ENCODE measurements around the gene CCDC33. TPM values are rescaled to one million over a fixed set of nuclear protein-coding genes. Genes with fewer than 3 reads are reported as not detected.

The CCDC33 gene
- total and polyA plus RNA-seq, 2 experiments from 2014 or later, result 2.6 to 2.8 TPM

GRCh38 chr15:74370471-74370870 lies 134.3 kb downstream of the CCDC33 start:
- Histone ChIP-seq H2AFZ (no peak overlapping the region), H4K20me1 (replicated peaks; ENCODE audit: insufficient read depth) (no peaks in the 10 kb centered on the region), H3K27me3 (ENCODE audit: insufficient read depth) (peaks cover 20% of the 10 kb centered on the region), H3K4me2 (no peak overlapping the region), H3F3A (replicated peaks; ENCODE audit: low read depth) (peaks cover under 1% of the 10 kb centered on the region; the same call in 1 of the 2 replicates), H3K36me3 (ENCODE audit: insufficient read depth) (no peaks in the 10 kb centered on the region), H3K4me1 (ENCODE audit: insufficient read depth) (peaks cover 18% of the 10 kb centered on the region), H3K4me3 (no peak overlapping the region), H3K27ac (ENCODE audit: low read depth) (no peak overlapping the region), H3K79me2 (replicated peaks; ENCODE audit: insufficient read depth) (no peaks in the 10 kb centered on the region), H3K9me2 (ENCODE audit: insufficient read depth) (no peaks in the 10 kb centered on the region)
- Mint-ChIP-seq H3K4me3 (no peak overlapping the region), H3K4me1 (peaks cover 9% of the 10 kb centered on the region), H3K27me3 (ENCODE audit: insufficient read depth, low read depth, poor library complexity) (peaks cover 25% of the 10 kb centered on the region), H3K9me3 (no peaks in the 10 kb centered on the region), H3K27ac (no peak overlapping the region), H3K36me3 (ENCODE audit: low read depth) (no peaks in the 10 kb centered on the region)
- TF ChIP-seq ZNF114 (CRISPR knock-in tag; IDR thresholded peaks at IDR 0.05) (no peak), NANOG (IDR thresholded peaks at IDR 0.05; ENCODE audit: borderline replicate concordance) (no peak), JUNB (IDR thresholded peaks at IDR 0.05; ENCODE audit: unreplicated experiment) (no peak), EZH2phosphoT487 (IDR thresholded peaks at IDR 0.05; ENCODE audit: unreplicated experiment) (no peak), ZNF331 (CRISPR knock-in tag; IDR thresholded peaks at IDR 0.05; ENCODE audit: low read depth) (no peak), POLR2AphosphoS5 (IDR thresholded peaks at IDR 0.05; ENCODE audit: low read depth) (no peak), CREB1 (CRISPR knock-in tag; IDR thresholded peaks at IDR 0.05; ENCODE audit: low read depth) (no peak), EZH2 (IDR thresholded peaks at IDR 0.05; ENCODE audit: low read depth, unreplicated experiment) (no peak), ETS1 (IDR thresholded peaks at IDR 0.05) (no peak), STAT1 (IDR thresholded peaks at IDR 0.05; ENCODE audit: unreplicated experiment) (no peak)
- TF ChIP-seq, protein P1, sequence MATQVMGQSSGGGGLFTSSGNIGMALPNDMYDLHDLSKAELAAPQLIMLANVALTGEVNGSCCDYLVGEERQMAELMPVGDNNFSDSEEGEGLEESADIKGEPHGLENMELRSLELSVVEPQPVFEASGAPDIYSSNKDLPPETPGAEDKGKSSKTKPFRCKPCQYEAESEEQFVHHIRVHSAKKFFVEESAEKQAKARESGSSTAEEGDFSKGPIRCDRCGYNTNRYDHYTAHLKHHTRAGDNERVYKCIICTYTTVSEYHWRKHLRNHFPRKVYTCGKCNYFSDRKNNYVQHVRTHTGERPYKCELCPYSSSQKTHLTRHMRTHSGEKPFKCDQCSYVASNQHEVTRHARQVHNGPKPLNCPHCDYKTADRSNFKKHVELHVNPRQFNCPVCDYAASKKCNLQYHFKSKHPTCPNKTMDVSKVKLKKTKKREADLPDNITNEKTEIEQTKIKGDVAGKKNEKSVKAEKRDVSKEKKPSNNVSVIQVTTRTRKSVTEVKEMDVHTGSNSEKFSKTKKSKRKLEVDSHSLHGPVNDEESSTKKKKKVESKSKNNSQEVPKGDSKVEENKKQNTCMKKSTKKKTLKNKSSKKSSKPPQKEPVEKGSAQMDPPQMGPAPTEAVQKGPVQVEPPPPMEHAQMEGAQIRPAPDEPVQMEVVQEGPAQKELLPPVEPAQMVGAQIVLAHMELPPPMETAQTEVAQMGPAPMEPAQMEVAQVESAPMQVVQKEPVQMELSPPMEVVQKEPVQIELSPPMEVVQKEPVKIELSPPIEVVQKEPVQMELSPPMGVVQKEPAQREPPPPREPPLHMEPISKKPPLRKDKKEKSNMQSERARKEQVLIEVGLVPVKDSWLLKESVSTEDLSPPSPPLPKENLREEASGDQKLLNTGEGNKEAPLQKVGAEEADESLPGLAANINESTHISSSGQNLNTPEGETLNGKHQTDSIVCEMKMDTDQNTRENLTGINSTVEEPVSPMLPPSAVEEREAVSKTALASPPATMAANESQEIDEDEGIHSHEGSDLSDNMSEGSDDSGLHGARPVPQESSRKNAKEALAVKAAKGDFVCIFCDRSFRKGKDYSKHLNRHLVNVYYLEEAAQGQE (IDR thresholded peaks at IDR 0.05; ENCODE audit: unreplicated experiment), result no peak
- TF ChIP-seq, protein P2, sequence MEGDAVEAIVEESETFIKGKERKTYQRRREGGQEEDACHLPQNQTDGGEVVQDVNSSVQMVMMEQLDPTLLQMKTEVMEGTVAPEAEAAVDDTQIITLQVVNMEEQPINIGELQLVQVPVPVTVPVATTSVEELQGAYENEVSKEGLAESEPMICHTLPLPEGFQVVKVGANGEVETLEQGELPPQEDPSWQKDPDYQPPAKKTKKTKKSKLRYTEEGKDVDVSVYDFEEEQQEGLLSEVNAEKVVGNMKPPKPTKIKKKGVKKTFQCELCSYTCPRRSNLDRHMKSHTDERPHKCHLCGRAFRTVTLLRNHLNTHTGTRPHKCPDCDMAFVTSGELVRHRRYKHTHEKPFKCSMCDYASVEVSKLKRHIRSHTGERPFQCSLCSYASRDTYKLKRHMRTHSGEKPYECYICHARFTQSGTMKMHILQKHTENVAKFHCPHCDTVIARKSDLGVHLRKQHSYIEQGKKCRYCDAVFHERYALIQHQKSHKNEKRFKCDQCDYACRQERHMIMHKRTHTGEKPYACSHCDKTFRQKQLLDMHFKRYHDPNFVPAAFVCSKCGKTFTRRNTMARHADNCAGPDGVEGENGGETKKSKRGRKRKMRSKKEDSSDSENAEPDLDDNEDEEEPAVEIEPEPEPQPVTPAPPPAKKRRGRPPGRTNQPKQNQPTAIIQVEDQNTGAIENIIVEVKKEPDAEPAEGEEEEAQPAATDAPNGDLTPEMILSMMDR (conservative IDR thresholded peaks at IDR 0.05; ENCODE audit: low read depth in 2 of 2), result no peak
- TF ChIP-seq, protein P3, sequence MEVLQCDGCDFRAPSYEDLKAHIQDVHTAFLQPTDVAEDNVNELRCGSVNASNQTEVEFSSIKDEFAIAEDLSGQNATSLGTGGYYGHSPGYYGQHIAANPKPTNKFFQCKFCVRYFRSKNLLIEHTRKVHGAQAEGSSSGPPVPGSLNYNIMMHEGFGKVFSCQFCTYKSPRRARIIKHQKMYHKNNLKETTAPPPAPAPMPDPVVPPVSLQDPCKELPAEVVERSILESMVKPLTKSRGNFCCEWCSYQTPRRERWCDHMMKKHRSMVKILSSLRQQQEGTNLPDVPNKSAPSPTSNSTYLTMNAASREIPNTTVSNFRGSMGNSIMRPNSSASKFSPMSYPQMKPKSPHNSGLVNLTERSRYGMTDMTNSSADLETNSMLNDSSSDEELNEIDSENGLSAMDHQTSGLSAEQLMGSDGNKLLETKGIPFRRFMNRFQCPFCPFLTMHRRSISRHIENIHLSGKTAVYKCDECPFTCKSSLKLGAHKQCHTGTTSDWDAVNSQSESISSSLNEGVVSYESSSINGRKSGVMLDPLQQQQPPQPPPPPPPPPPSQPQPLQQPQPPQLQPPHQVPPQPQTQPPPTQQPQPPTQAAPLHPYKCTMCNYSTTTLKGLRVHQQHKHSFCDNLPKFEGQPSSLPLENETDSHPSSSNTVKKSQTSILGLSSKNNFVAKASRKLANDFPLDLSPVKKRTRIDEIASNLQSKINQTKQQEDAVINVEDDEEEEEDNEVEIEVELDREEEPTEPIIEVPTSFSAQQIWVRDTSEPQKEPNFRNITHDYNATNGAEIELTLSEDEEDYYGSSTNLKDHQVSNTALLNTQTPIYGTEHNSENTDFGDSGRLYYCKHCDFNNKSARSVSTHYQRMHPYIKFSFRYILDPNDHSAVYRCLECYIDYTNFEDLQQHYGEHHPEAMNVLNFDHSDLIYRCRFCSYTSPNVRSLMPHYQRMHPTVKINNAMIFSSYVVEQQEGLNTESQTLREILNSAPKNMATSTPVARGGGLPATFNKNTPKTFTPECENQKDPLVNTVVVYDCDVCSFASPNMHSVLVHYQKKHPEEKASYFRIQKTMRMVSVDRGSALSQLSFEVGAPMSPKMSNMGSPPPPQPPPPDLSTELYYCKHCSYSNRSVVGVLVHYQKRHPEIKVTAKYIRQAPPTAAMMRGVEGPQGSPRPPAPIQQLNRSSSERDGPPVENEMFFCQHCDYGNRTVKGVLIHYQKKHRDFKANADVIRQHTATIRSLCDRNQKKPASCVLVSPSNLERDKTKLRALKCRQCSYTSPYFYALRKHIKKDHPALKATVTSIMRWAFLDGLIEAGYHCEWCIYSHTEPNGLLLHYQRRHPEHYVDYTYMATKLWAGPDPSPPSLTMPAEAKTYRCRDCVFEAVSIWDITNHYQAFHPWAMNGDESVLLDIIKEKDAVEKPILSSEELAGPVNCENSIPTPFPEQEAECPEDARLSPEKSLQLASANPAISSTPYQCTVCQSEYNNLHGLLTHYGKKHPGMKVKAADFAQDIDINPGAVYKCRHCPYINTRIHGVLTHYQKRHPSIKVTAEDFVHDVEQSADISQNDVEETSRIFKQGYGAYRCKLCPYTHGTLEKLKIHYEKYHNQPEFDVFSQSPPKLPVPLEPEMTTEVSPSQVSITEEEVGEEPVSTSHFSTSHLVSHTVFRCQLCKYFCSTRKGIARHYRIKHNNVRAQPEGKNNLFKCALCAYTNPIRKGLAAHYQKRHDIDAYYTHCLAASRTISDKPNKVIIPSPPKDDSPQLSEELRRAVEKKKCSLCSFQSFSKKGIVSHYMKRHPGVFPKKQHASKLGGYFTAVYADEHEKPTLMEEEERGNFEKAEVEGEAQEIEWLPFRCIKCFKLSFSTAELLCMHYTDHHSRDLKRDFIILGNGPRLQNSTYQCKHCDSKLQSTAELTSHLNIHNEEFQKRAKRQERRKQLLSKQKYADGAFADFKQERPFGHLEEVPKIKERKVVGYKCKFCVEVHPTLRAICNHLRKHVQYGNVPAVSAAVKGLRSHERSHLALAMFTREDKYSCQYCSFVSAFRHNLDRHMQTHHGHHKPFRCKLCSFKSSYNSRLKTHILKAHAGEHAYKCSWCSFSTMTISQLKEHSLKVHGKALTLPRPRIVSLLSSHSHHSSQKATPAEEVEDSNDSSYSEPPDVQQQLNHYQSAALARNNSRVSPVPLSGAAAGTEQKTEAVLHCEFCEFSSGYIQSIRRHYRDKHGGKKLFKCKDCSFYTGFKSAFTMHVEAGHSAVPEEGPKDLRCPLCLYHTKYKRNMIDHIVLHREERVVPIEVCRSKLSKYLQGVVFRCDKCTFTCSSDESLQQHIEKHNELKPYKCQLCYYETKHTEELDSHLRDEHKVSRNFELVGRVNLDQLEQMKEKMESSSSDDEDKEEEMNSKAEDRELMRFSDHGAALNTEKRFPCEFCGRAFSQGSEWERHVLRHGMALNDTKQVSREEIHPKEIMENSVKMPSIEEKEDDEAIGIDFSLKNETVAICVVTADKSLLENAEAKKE (CRISPR knock-in tag; IDR thresholded peaks at IDR 0.05), result no peak
- no peak for ATAC-seq
- DNase-seq (ENCODE audit: low spot score), result no peak

Measured in GM23338 (cell line).